Calu3 (cell line): Measurements from ENCODE around the gene MAJIN. TPM values are rescaled to one million over a fixed set of nuclear protein-coding genes. Genes with fewer than 3 reads are reported as not detected.

Source experiments
- BruUV-seq: library from RNA; stranded (reverse); fragments of 400-500 nt; replicated peaks from 2 replicates; lab custom pipeline; 2021; lab: Mats Ljungman, UMichigan
- CTCF ChIA-PET: fragments of 300-600 bp; sonication (Branson Sonifier 250); formaldehyde crosslinking; loops from one replicate; lab custom pipeline; 2022; ENCODE audit warnings: antibody characterized with exemption; lab: Charles Lee
- DNase-seq: peaks from one replicate; pipeline ENCODE4 v3.0.0; 2022
- H3K27ac Mint-ChIP-seq: one replicate; pipeline ENCODE4 v1.8.0; 2022; ENCODE audit warnings: mixed read lengths; ENCODE audit not compliant: unreplicated experiment
- H3K27me3 Mint-ChIP-seq: one replicate; pipeline ENCODE4 v1.8.0; 2022; ENCODE audit warnings: mixed read lengths; ENCODE audit not compliant: unreplicated experiment
- H3K36me3 Mint-ChIP-seq: one replicate; pipeline ENCODE4 v1.8.0; 2022; ENCODE audit warnings: mild to moderate bottlenecking, moderate library complexity, mixed read lengths; ENCODE audit not compliant: insufficient read depth, unreplicated experiment
- H3K4me1 Mint-ChIP-seq: one replicate; pipeline ENCODE4 v1.8.0; 2022; ENCODE audit warnings: mild to moderate bottlenecking, low read depth, mixed read lengths; ENCODE audit not compliant: unreplicated experiment
- H3K4me3 Mint-ChIP-seq: one replicate; pipeline ENCODE4 v1.8.0; 2022; ENCODE audit warnings: mild to moderate bottlenecking, low read depth, moderate library complexity, mixed read lengths; ENCODE audit not compliant: unreplicated experiment
- H3K9me3 Mint-ChIP-seq: one replicate; pipeline ENCODE4 v1.8.0; 2022; ENCODE audit warnings: low read depth, mixed read lengths; ENCODE audit not compliant: unreplicated experiment
- CTCF ChIP-seq: fragments of 200-600 bp; IDR thresholded peaks from one replicate; pipeline ENCODE4 v1.8.0; 2022; ENCODE audit warnings: antibody characterized with exemption; ENCODE audit not compliant: unreplicated experiment
- intact Hi-C: fragments of 100-400 bp; cut with micrococcal nuclease; formaldehyde crosslinking; loops from one replicate; pipeline ENCODE4 v1.10.0; 2022; ENCODE audit not compliant: unreplicated experiment
- total RNA-seq: library from RNA; stranded (reverse); gene quantifications from 2 replicates; pipeline ENCODE4 v1.2.3, GENCODE V29; 2022

The MAJIN gene
- total RNA-seq, 1 experiment from 2014 or later: not detected

GRCh38 chr11:65017937-65018336 is 46.0 kb upstream of the MAJIN start:
- H3K27ac Mint-ChIP-seq: no peak overlapping the region
- peaks cover 49% of the 10 kb centered on the region for H3K36me3 Mint-ChIP-seq
- peaks cover 21% of the 10 kb centered on the region for H3K4me1 Mint-ChIP-seq
- TF ChIP-seq CTCF: no peak
- BruUV-seq: no TSS peak
- H3K27me3 Mint-ChIP-seq: no peaks in the 10 kb centered on the region
- CTCF ChIA-PET: no interaction called here
- no peak overlapping the region for H3K4me3 Mint-ChIP-seq
- intact Hi-C loops: no loop called here
- no peak for DNase-seq
- no peaks in the 10 kb centered on the region for H3K9me3 Mint-ChIP-seq

- intact Hi-C loops: no loop called here
- Mint-ChIP-seq H3K27me3 (no peaks in the 10 kb centered on the region), H3K36me3 (peaks cover 50% of the 10 kb centered on the region), H3K27ac (no peak overlapping the region), H3K4me1 (peaks cover 25% of the 10 kb centered on the region), H3K4me3 (no peak overlapping the region), H3K9me3 (no peaks in the 10 kb centered on the region)
- no peak for TF ChIP-seq CTCF
- CTCF ChIA-PET: no interaction called here
- no peak for DNase-seq
- no TSS peak for BruUV-seq
These were observed 44.8 kb upstream of the MAJIN start for GRCh38 chr11:65016705-65017104.

GRCh38 chr11:65014726-65015227 is 42.9 kb upstream of the MAJIN start:
- Mint-ChIP-seq H3K36me3 (peaks cover 42% of the 10 kb centered on the region), H3K27ac (peak overlapping the region; percentile 47), H3K4me3 (peak overlapping the region; percentile 81), H3K4me1 (peaks cover 25% of the 10 kb centered on the region), H3K27me3 (no peaks in the 10 kb centered on the region), H3K9me3 (no peaks in the 10 kb centered on the region)
- TSS peak; percentile 51 for BruUV-seq
- CTCF ChIA-PET: interaction anchor here (0.6 to 2.4 kb wide), 8 partner anchors 16 to 209 kb away, joined by 4 to 10 read pairs (median 5); partner anchors contain the start of genes ATG2A, BATF2 and CDC42BPG
- intact Hi-C loops: loop anchor here (5.0 kb wide), 1 partner anchor 167 kb away; no protein-coding TSS in a partner anchor
- no peak for TF ChIP-seq CTCF
- DNase-seq: no peak

- Mint-ChIP-seq H3K27me3 (no peaks in the 10 kb centered on the region), H3K9me3 (no peaks in the 10 kb centered on the region), H3K4me3 (peak within 1 kb of the TSS; percentile 81), H3K27ac (peak within 1 kb of the TSS; percentile 91), H3K4me1 (peaks cover 25% of the 10 kb centered on the region), H3K36me3 (peaks cover 37% of the 10 kb centered on the region)
- TF ChIP-seq CTCF: peak; percentile 86
- peak; percentile 92 for DNase-seq
- CTCF ChIA-PET: interaction anchor here (0.6 to 2.4 kb wide), 10 partner anchors 15 to 210 kb away, joined by 4 to 10 read pairs (median 4); partner anchors contain the start of genes ATG2A, BATF2 and CDC42BPG
- intact Hi-C loops: loop anchor here (5.0 kb wide), 1 partner anchor 167 kb away; no protein-coding TSS in a partner anchor
- TSS peak; percentile 91 for BruUV-seq
These were observed 42.2 kb upstream of the MAJIN start, which contains the start of gene ARL2 for GRCh38 chr11:65013888-65014725. ARL2 (plus strand) TSS chr11:65014160; CDS start chr11:65014208, 48 bp downstream.
